ENCODE measurements around the gene ZBTB46. TPM values are rescaled to one million over a fixed set of nuclear protein-coding genes. Genes with fewer than 3 reads are reported as not detected.
A peak's percentile ranks its signal among the peaks of the same experiment; 100 is the strongest.

Gene ZBTB46
- total RNA-seq, 1 donor from 2014 or later = 0.84 TPM

DNA sequence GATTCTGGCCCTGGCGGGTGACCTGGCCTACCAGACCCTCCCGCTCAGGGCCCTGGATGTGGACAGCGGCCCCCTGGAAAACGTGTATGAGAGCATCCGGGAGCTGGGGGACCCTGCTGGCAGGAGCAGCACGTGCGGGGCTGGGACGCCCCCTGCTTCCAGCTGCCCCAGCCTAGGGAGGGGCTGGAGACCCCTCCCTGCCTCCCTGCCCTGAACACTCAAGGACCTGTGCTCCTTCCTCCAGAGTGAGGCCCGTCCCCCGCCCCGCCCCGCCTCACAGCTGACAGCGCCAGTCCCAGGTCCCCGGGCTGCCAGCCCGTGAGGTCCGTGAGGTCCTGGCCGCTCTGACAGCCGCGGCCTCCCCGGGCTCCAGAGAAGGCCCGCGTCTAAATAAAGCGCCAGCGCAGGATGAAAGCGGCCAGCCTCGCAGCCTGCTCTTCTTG, 92.4 kb downstream of the ZBTB46 start:
- Mint-ChIP-seq H3K4me1 (peaks cover 19% of the 10 kb centered on the region), H3K27me3 (no peaks in the 10 kb centered on the region), H3K36me3 (ENCODE audit: low read depth) (peaks cover 15% of the 10 kb centered on the region), H3K27ac (no peak overlapping the region), H3K9me3 (no peaks in the 10 kb centered on the region), H3K4me3 (peak overlapping the region; percentile 59)
- peak; percentile 72 for DNase-seq
- intact Hi-C loops (cut with micrococcal nuclease) = loop anchor here (10.0 kb wide), 1 partner anchor 236 kb away; the partner anchor contains the start of gene SAMD10

DNA sequence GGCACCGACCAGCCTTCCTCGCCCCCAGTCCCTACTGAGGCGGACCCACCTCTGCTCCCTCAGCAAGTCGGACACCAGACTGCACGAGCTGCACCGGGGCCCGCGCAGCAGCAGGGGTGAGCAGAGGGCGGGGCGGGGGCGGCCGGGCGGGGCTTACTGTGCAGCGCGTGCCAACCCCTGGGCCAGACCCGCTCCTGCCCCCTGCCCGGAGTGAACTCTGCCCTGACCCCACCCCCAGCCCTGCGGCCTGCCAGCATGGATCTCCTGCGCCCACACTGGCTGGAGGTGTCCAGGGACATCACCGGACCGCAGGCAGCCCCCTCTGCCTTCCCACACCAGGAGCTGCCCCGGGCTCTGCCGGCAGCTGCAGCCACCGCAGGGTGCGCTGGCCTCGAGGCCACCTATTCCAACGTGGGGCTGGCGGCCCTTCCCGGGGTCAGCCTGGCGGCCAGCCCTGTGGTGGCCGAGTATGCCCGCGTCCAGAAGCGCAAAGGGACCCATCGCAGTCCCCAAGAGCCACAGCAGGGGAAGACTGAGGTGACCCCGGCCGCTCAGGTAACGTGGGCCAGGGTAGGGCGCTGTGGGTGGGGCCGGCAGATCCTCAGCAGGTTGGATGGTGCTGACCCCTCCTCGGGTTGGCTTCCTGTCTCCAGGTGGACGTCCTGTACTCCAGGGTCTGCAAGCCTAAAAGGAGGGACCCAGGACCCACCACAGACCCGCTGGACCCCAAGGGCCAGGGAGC, 92.9 kb downstream of the ZBTB46 start:
- DNase-seq = peak; percentile 80
- intact Hi-C loops (cut with micrococcal nuclease) = loop anchor here (1.0 to 10.0 kb wide), 2 partner anchors 13 to 237 kb away; partner anchors contain the start of gene SAMD10
- peaks cover 19% of the 10 kb centered on the region for H3K4me1 Mint-ChIP-seq
- peak overlapping the region; percentile 59 for H3K4me3 Mint-ChIP-seq
- no peaks in the 10 kb centered on the region for H3K9me3 Mint-ChIP-seq
- no peaks in the 10 kb centered on the region for H3K27me3 Mint-ChIP-seq
- H3K36me3 Mint-ChIP-seq (ENCODE audit: low read depth) = peaks cover 17% of the 10 kb centered on the region
- no peak overlapping the region for H3K27ac Mint-ChIP-seq

DNA sequence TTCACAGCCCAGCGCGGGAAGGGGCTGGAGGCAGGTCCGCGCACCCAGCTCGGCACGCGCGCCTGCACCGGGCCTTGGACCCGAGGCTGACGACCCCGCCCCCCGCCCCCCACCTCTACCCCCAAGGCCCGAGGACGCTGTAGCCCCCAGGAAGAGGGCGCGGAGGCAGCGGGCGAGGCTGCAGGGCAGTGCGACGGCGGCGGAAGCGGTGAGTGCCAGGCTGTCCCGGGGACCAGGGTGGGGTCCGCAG, 93.4 kb downstream of the ZBTB46 start:
- Mint-ChIP-seq H3K4me1 (peaks cover 19% of the 10 kb centered on the region), H3K9me3 (no peaks in the 10 kb centered on the region), H3K27me3 (no peaks in the 10 kb centered on the region), H3K4me3 (peak overlapping the region; percentile 59), H3K27ac (no peak overlapping the region), H3K36me3 (ENCODE audit: low read depth) (peaks cover 17% of the 10 kb centered on the region)
- intact Hi-C loops (cut with micrococcal nuclease) = loop anchor here (1.0 to 10.0 kb wide), 2 partner anchors 14 to 237 kb away; partner anchors contain the start of gene SAMD10
- DNase-seq = no peak

DNA sequence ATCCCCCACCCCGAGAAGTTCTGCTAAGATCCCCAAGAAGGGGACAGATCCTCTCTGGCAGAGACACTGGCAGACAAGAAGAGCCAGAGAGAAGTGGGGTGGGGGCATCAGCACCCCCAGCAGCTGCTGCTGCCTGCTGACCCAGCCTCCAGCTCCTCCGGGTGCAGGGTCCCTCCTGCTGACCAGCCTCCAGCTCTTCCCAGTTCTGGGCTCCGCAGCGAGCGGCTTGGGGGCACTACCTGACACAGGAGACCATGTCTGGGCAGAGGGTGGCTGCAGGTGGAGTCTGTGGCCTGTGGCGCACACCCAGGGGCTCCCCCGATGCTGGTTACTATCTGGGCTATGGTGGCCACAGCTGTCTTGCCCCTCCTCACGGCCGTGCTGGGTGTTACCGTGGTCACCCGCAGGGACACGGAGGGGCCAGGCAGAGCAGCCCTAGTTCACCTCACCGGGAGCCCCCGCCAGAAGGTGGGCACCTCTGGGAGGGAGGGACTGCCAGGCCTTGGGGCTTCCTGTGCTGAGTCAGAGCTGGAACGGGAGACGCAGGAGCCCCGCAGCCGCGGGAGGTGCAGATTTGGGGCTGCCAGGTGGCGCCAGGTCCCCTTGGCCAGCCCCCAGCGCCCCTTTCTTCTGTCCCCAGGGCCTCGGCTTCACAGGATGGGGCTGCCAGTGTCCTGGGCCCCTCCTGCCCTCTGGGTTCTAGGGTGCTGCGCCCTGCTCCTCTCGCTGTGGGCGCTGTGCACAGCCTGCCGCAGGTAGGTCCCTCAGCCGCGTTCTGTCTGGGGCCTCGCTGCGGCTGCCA, 94.0 kb downstream of the ZBTB46 start:
- Mint-ChIP-seq H3K27me3 (no peaks in the 10 kb centered on the region), H3K9me3 (no peaks in the 10 kb centered on the region), H3K27ac (peak overlapping the region; percentile 49), H3K4me1 (peaks cover 19% of the 10 kb centered on the region), H3K4me3 (peak overlapping the region; percentile 81), H3K36me3 (ENCODE audit: low read depth) (peaks cover 17% of the 10 kb centered on the region)
- intact Hi-C loops (cut with micrococcal nuclease) = loop anchor here (1.0 to 10.0 kb wide), 2 partner anchors 14 to 238 kb away; partner anchors contain the start of gene SAMD10
- DNase-seq = peak; percentile 85

DNA sequence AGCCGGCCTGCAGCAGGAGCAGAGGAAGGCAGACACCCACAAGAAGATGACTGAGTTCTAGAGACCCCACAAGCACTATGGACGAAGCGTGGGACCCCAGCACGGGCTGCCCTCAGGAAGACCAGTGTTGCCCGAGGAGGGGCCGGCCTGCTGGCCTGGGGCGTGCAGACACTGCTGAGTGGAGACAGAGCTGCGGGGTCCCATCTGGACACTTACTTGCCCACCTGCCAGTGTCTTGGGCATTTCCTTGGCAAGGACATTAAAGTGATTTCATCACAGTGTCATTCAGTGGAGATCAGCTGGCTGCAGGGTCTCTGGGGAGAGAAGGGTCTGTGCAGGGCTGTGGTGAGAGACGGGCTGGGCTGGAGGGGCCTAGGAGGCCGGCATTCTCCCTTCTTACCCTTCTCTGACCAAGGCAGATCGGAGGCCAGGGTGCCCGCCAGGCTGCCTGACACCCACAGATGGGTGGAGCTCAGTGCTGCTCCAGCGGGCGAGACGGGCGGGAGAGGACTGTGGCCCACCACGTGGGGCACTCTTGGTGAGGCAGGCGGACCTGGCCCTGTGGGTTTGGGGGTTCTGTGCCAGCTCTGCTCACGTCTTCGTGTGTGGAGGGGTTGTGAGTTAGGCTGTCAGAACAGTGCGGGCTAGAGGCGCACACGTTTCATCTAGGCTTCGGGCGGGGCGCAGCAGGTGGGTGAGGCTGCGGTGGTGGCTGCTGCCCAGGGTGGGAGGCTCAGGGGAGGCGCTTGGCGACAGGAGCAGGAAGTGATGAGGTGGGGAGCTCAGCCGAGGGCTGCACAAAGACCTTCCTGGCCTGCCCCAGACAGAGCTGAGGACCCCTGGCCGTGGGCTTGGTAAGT, 95.0 kb downstream of the ZBTB46 start, which contains the start of gene LIME1:
LIME1 (plus strand) TSS at position 806 of the 860 bp plus-strand sequence. CDS start 886 bp downstream, outside the sequence.
- peak within 1 kb of the TSS; percentile 49 for H3K27ac Mint-ChIP-seq

DNA sequence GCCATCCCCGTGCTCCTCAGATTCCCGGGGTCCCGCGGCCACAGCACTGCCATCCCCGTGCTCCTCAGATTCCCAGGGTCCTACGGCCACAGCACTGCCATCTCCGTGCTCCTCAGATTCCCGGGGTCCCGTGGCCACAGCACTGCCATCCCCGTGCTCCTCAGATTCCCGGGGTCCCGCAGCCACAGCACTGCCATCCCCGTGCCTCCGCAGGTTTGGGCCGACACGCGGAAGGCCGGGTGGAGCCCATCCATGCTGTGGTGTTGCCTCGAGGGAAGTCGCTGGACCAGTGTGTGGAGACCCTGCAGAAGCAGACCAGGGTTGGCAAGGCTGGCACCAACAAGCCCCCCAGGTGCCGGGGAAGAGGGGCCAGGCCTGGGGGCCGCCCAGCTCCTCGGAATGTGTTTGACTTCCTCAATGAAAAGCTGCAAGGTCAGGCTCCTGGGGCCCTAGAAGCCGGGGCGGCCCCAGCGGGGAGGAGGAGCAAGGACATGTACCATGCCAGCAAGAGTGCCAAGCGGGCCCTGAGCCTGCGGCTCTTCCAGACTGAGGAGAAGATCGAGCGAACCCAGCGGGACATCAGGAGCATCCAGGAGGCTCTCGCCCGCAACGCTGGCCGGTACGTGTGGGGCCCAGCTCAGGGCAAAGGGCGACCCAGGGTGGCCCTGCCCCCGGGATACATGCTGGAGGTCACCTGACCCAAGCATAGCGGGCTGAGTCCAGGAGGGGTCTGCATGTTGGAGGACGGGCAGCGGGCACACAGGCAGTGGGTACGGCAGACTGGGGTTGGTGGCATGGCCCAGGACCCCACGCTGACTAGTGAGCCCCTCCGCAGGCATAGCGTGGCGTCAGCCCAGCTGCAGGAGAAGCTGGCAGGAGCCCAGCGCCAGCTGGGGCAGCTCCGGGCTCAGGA, 95.9 kb downstream of the ZBTB46 start:
- Mint-ChIP-seq H3K9me3 (no peaks in the 10 kb centered on the region), H3K27me3 (no peaks in the 10 kb centered on the region), H3K4me1 (peaks cover 19% of the 10 kb centered on the region), H3K36me3 (ENCODE audit: low read depth) (peaks cover 19% of the 10 kb centered on the region), H3K4me3 (no peak overlapping the region), H3K27ac (no peak overlapping the region)
- DNase-seq = no peak
- intact Hi-C loops (cut with micrococcal nuclease) = loop anchor here (5.0 to 10.0 kb wide), 2 partner anchors 98 to 240 kb away; partner anchors contain the start of gene SAMD10

More for the DNA sequence above, 95.0 kb downstream of the ZBTB46 start, which contains the start of gene LIME1:
- H3K27me3 Mint-ChIP-seq = no peaks in the 10 kb centered on the region
- H3K9me3 Mint-ChIP-seq = no peaks in the 10 kb centered on the region
- H3K4me3 Mint-ChIP-seq = peak within 1 kb of the TSS; percentile 81
- H3K36me3 Mint-ChIP-seq (ENCODE audit: low read depth) = peaks cover 17% of the 10 kb centered on the region
- intact Hi-C loops (cut with micrococcal nuclease) = loop anchor here (10.0 kb wide), 1 partner anchor 239 kb away; the partner anchor contains the start of gene SAMD10
- DNase-seq = peak; percentile 90
- peaks cover 19% of the 10 kb centered on the region for H3K4me1 Mint-ChIP-seq

DNA sequence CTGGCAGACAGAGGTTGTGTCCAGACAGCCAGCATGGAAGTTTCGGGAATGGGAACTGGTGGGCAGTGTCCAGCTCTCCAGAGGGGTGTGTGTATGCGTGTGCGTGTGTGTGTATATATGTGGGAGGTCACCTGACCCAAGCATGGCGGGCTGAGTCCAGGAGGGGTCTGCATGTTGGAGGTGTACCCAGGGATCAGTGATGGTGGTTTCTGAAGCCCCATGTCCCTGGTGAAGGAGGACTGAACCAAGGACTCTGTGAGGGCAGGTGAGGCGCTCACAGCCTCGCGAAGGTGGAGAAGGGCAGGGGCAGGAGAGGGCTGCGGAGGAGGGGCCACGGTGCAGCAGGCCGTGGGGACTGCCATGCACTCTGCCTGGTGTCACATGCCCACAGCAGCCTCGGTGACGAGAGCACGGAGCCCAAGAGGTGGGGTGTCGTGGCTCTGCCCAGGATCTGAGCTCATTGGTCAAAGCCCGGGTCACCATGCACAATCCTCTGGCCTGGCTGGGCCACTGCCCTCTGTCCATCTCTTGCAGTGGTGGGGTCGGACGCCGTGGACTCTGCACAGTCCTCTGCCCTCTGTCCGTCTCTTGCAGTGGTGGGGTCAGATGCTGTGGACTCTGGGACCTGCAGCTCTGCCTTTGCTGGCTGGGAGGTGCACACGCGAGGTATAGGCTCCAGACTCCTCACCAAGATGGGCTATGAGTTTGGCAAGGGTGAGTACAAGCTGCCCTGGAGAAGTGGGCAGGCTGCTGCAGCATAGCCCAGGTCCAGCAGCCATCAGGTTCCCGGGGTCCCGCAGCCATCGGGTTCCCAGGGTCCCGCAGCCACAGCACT, 96.7 kb downstream of the ZBTB46 start:
- Mint-ChIP-seq H3K4me3 (peak overlapping the region; percentile 20), H3K27ac (peak overlapping the region; percentile 62), H3K9me3 (no peaks in the 10 kb centered on the region), H3K36me3 (ENCODE audit: low read depth) (peaks cover 25% of the 10 kb centered on the region), H3K27me3 (no peaks in the 10 kb centered on the region), H3K4me1 (peaks cover 25% of the 10 kb centered on the region)
- intact Hi-C loops (cut with micrococcal nuclease) = loop anchor here (5.0 to 10.0 kb wide), 2 partner anchors 97 to 240 kb away; partner anchors contain the start of gene SAMD10
- no peak for DNase-seq

DNA sequence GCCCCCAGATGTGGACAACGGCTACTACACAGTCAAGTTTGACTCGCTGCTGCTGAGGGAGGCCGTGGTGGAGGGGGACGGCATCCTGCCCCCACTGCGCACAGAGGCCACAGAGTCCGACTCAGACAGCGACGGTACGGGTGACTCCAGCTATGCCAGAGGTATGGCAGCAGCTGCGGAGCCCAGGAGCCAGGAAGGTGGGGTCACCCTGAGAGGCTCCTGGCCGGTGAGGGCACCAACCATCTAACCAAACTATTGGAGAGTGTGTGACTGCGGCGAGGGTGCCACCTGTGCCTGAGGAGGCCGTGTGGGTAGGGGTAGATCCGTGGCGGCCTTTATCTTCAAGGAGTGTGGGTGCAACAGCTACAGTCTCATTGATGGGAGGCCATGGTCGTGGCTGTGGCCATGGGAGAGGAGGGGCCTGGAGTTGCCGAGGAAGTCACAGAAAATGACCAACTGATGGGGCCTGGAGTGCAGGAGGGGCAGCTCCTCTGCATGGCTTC, 97.4 kb downstream of the ZBTB46 start:
- intact Hi-C loops (cut with micrococcal nuclease) = loop anchor here (5.0 to 10.0 kb wide), 2 partner anchors 96 to 241 kb away; partner anchors contain the start of gene SAMD10
- Mint-ChIP-seq H3K9me3 (no peaks in the 10 kb centered on the region), H3K4me1 (peaks cover 28% of the 10 kb centered on the region), H3K36me3 (ENCODE audit: low read depth) (peaks cover 27% of the 10 kb centered on the region), H3K27ac (peak overlapping the region; percentile 62), H3K4me3 (peak overlapping the region; percentile 20), H3K27me3 (no peaks in the 10 kb centered on the region)
- DNase-seq = peak; percentile 59

DNA sequence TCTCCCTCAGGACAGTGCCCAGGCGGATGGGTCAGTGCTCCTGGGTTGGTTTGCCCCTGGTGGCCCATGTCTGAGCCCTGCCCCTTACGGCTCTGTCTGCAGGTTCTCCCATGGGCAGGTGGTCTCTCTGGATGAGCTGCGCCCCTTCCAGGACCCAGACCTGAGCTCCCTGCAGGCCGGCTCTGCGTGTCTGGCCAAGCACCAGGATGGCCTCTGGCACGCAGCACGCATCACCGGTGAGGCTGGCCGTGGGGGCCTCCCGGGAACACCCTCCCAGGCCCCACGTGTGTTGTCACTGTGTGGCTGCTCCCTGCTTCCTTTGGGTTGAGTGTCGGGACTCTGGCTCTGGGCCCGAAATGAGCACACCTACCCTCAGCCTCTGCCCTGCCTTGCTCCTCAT, 97.9 kb downstream of the ZBTB46 start:
- Mint-ChIP-seq H3K9me3 (no peaks in the 10 kb centered on the region), H3K36me3 (ENCODE audit: low read depth) (peaks cover 32% of the 10 kb centered on the region), H3K27me3 (no peaks in the 10 kb centered on the region), H3K4me1 (peaks cover 30% of the 10 kb centered on the region), H3K4me3 (no peak overlapping the region), H3K27ac (no peak overlapping the region)
- intact Hi-C loops (cut with micrococcal nuclease) = loop anchor here (5.0 to 10.0 kb wide), 2 partner anchors 96 to 242 kb away; partner anchors contain the start of gene SAMD10
- DNase-seq = no peak

DNA sequence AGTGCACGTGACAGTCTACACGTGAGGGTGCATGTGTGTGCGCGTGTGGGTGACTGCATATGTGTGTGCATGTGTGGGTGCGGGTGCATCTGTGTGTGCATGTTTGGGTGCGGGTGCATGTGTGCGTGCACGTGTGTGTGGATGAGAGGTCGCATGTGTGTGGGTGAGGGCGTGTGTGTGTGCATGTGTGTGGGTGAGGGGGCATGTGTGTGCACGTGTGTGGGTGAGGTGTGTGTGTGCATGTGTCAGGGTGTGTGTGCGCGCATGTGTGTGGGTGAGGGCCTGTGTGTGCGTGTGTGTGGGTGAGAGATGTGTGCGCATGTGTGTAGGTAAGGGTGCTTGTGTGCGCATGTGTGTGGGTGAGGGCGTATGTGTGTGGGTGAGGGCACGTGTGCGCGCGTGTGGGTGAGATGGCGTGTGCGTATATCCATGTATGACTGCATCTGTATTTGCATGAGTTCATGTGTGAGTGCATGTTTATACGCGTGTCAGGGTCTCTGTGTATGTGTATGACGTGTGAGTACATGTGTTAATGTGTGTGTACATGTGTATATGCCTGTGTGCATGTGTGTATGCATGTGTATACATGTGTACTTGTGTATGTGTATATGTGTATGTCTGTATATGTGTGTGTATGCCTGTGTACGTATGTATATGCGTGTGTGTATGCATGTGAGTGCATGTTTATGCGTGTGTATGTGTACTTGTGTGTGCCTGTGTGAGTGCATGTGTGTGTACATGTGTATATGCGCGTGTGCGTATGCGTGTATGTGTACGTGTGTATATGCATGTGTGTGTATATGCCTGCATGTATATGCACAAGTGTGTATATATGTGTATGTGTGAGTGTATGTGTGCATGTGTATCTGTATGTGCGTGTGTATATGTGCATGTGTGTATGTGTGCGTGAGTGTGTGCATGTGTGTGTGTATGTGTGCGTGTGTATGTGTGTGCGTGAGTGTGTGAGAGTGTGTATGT, 98.7 kb downstream of the ZBTB46 start:
- Mint-ChIP-seq H3K27ac (no peak overlapping the region), H3K27me3 (no peaks in the 10 kb centered on the region), H3K36me3 (ENCODE audit: low read depth) (peaks cover 36% of the 10 kb centered on the region), H3K9me3 (no peaks in the 10 kb centered on the region), H3K4me3 (no peak overlapping the region), H3K4me1 (peaks cover 35% of the 10 kb centered on the region)
- intact Hi-C loops (cut with micrococcal nuclease) = loop anchor here (5.0 to 10.0 kb wide), 2 partner anchors 95 to 242 kb away; partner anchors contain the start of gene SAMD10
- no peak for DNase-seq

All from activated CD4-positive, alpha-beta T cell treated with anti-CD3 and anti-CD28 coated beads, Interleukin-2, amount 10 ng/mL, durations not matched to agents 24 days and 14 days (primary cell).